22Rv1 (cell line): ENCODE measurements around the gene IAH1.

Experiments used
- H3K27ac ChIP-seq: fragments of 450-650 bp; 2 replicates; pipeline ENCODE4 v1.5.1; 2017
- ZFX ChIP-seq: fragments of 450-650 bp; IDR thresholded peaks from 2 replicates; pipeline ENCODE4 v1.6.1; 2017; ENCODE audit warnings: antibody characterized with exemption, borderline replicate concordance
- TF ChIP-seq, protein P1 (sequence below): fragments of 450-650 bp; IDR thresholded peaks from 2 replicates; pipeline ENCODE4 v1.5.1; 2017; ENCODE audit warnings: mild to moderate bottlenecking

IAH1 gene

GRCh38 chr2:9462886-9463697 lies 11.3 kb upstream of the IAH1 start:
- peak overlapping the region; percentile 8; the same call in 1 of the 2 replicates for H3K27ac ChIP-seq
- TF ChIP-seq ZFX: no peak
- TF ChIP-seq, protein P1, sequence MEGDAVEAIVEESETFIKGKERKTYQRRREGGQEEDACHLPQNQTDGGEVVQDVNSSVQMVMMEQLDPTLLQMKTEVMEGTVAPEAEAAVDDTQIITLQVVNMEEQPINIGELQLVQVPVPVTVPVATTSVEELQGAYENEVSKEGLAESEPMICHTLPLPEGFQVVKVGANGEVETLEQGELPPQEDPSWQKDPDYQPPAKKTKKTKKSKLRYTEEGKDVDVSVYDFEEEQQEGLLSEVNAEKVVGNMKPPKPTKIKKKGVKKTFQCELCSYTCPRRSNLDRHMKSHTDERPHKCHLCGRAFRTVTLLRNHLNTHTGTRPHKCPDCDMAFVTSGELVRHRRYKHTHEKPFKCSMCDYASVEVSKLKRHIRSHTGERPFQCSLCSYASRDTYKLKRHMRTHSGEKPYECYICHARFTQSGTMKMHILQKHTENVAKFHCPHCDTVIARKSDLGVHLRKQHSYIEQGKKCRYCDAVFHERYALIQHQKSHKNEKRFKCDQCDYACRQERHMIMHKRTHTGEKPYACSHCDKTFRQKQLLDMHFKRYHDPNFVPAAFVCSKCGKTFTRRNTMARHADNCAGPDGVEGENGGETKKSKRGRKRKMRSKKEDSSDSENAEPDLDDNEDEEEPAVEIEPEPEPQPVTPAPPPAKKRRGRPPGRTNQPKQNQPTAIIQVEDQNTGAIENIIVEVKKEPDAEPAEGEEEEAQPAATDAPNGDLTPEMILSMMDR: no peak

DNA sequence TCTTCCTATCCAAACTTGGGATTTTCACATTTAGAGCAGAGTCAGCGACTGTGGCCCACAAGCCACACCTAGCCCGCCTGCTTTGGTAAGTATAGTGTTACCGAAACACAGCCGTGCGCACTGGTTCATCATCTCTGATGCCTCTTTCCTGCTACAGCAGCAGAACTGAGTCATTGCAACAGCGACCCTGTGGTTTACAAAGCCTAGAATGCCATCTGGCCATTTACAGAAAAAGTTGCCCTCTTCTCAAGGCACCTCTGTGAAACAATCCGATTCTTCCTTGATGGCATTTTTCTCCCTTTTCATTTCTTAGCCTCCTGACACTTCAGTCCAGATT lies 10.7 kb upstream of the IAH1 start:
- 0 out of 2 replicates have a peak overlapping the region, but pooled peaks have one; percentile 8 for H3K27ac ChIP-seq

DNA sequence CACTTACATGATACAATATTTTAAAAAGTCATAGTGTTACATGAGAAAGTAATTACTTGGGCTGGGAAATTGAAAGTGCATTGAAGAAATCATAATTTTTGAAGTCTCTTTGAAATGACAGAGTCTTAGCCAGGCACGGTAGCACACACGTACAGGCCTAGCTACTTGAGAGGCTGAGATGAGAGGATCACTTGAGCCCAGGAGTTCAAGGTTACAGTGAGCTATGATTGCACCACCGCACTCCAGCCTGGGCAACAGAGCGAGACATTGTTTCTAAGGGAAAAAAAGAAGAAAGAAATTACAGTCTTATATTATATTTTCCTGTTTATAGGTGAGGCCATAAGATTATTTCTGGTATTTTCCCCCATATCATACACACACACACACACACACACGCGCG lies 9.2 kb upstream of the IAH1 start:
- H3K27ac ChIP-seq: no peak overlapping the region
- TF ChIP-seq, protein P1: no peak
- no peak for TF ChIP-seq ZFX

More for the DNA sequence above, 10.7 kb upstream of the IAH1 start:
- TF ChIP-seq, protein P1: no peak
- TF ChIP-seq ZFX: no peak

- TF ChIP-seq, protein P1: no peak
- no peak for TF ChIP-seq ZFX
- no peak overlapping the region for H3K27ac ChIP-seq
Measured at GRCh38 chr2:9466147-9466683, 8.1 kb upstream of the IAH1 start.

- H3K27ac ChIP-seq: no peak overlapping the region
- TF ChIP-seq ZFX: no peak
- TF ChIP-seq, protein P1: no peak
Measured at GRCh38 chr2:9467687-9468086, 6.7 kb upstream of the IAH1 start.

DNA sequence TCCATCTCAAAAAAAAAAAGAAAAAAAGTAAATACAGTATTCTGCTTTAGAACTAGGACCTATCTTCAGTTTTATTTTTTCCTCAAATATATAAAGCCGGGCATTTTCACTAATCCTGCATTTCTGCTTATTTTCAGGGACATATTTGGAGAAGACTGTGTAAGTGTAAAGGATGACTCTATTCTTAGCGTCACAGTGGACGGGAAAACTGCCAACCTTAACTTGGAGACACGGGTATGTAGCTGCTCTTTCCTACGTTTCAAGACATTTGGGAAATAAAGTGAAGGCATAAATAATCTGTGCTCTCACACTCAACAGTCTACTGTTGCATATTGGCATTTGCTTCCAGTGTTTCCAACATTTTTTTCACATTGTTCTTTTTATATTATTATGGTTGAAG lies 3.1 kb upstream of the IAH1 start:
- no peak for TF ChIP-seq ZFX
- TF ChIP-seq, protein P1: no peak

DNA sequence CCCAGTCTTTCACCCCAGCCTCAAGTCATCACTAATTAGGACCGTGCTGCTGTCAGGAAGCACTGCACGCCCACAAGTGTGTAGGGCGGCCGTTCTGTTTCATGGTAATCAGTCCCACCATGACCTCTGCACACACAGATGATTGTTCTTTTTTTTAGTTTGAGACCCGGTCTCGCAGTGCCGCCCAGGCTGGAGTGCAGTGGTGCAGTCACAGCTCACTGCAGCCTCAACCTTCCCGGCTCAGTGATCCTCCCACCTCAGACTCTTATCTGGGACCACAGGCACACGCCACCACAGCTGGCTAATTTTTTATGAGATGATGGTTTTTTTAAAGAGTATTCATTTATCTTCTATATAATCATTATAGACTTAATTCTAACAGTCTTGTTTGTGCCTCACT lies 1.8 kb upstream of the IAH1 start:
- no peak overlapping the region for H3K27ac ChIP-seq
- TF ChIP-seq, protein P1: no peak
- no peak for TF ChIP-seq ZFX

More for the DNA sequence above, 3.1 kb upstream of the IAH1 start:
- H3K27ac ChIP-seq: no peak overlapping the region
